ENCODE data around the gene HMCN1.

DNA sequence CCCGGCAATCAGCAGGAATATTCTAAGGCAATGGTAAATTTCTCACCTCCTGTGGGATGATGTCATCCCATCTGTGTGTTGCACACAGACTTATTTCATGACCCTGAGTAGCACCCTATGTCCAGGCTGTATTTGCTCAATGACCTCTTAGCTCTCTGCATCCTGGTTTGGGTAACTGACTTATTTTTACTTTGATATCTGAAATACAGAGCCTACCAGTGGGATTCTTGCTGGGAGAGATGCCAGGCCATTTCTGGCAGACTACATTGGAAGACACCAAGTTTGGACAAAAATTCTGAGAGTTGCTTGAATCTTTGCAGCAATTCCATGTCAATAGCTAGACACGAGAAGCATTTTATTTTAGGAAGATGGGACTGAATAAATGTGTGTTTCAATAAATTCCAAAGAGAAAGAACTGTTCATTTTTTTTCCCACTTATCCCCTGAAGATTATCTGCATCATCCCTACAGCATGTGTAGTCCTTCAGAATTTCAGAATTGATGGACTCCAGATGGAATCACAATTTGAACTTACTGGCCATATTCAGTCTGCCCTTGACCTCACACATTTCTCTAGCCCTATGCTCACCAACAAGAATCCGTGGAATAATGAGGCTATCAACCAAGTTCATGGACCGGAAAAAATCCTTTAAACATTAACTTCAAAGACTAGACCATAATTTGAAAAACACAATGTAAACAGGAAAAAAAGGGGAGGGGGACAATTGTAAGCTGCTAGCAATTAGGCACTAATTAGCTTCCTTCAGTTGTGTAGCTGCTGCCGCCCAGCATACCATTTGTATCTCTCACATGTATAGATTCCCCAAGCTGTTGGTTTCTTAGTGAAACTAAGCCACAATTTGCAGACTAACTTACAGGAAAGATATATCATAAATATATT is 226.5 kb downstream of the HMCN1 start:
- TF ChIP-seq, protein P1, sequence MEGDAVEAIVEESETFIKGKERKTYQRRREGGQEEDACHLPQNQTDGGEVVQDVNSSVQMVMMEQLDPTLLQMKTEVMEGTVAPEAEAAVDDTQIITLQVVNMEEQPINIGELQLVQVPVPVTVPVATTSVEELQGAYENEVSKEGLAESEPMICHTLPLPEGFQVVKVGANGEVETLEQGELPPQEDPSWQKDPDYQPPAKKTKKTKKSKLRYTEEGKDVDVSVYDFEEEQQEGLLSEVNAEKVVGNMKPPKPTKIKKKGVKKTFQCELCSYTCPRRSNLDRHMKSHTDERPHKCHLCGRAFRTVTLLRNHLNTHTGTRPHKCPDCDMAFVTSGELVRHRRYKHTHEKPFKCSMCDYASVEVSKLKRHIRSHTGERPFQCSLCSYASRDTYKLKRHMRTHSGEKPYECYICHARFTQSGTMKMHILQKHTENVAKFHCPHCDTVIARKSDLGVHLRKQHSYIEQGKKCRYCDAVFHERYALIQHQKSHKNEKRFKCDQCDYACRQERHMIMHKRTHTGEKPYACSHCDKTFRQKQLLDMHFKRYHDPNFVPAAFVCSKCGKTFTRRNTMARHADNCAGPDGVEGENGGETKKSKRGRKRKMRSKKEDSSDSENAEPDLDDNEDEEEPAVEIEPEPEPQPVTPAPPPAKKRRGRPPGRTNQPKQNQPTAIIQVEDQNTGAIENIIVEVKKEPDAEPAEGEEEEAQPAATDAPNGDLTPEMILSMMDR (IDR thresholded peaks at IDR 0.05) = no peak
- TF ChIP-seq POLR2A (IDR thresholded peaks at IDR 0.05) (no peak), POLR2AphosphoS5 (IDR thresholded peaks at IDR 0.05) (no peak)

Measured in stomach (tissue), 4 donors.